ENCODE data around the gene PVALEF. TPM values are rescaled to one million over a fixed set of nuclear protein-coding genes. Genes with fewer than 3 reads are reported as not detected.

PVALEF gene
- total and polyA plus RNA-seq, 2 of the 8 experiments (the other 6 are each of a cell fraction or from before 2014, with no cell fraction given), result 0.03 TPM; not detected in 1

DNA sequence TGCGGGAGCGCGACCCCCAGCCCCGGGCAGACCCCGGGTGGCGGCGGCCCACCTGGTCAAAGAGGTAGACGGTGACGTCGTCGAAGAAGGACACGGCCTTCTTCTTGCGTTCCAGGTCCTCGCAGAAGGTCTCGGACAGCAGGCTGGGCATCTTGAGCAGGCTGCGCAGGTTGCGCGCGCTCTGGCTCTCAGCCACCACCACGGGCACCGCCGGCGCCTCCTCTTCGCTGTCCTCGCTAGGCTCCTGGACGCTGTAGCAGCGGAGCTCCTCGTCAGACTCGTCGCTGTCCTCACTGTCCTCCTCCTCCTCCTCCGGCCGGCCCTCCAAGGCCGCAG is 45.2 kb upstream of the PVALEF start:
- peak overlapping the region in 1 of 4 experiments; percentile 66; a peak in 1 of 8 replicates for H3K4me3 ChIP-seq (ENCODE audit: extremely low read depth in 1 of 4, insufficient read depth in 2 of 4, low read depth in 3 of 4, low read length in 4 of 4)
- TF ChIP-seq RAD21 (IDR thresholded peaks at IDR 0.05 in 1 of 2, conservative IDR thresholded peaks at IDR 0.05 in 1 of 2; ENCODE audit: low read depth in 2 of 2, low read length in 2 of 2) (no peak), TAF1 (IDR thresholded peaks at IDR 0.05; ENCODE audit: low read depth, low read length) (no peak), CREB1 (IDR thresholded peaks at IDR 0.05) (no peak), TEAD4 (IDR thresholded peaks at IDR 0.05; ENCODE audit: low read depth, low read length) (no peak), USF2 (IDR thresholded peaks at IDR 0.05; ENCODE audit: low read length) (no peak), SIRT6 (IDR thresholded peaks at IDR 0.05; ENCODE audit: low read length) (no peak), E2F6 (IDR thresholded peaks at IDR 0.05) (no peak), ATF2 (IDR thresholded peaks at IDR 0.05; ENCODE audit: low read length) (no peak), GTF2F1 (IDR thresholded peaks at IDR 0.05; ENCODE audit: borderline replicate concordance, low read depth, low read length) (no peak), SRF (IDR thresholded peaks at IDR 0.05; ENCODE audit: low read depth, low read length) (no peak)

More for the DNA sequence above, 45.2 kb upstream of the PVALEF start:
- peak overlapping the region; percentile 92; the same call in 1 of the 2 replicates for H4K8ac ChIP-seq (ENCODE audit: extremely low read depth, insufficient read depth, low read length)
- no peak overlapping the region for H3K14ac ChIP-seq (ENCODE audit: insufficient read length)
- DNase-seq (ENCODE audit: low read depth in 1 of 2, low spot score in 2 of 2) (no peak), FAIRE-seq (no peak)
- H4K5ac ChIP-seq (ENCODE audit: insufficient read length, low read depth, low read length), result no peak overlapping the region
- no peak overlapping the region for H3K27ac ChIP-seq (ENCODE audit: low read depth, low read length)
- H2BK120ac ChIP-seq (replicated peaks; ENCODE audit: low read depth, low read length), result no peak overlapping the region
- peaks cover 0 to 16% (median 6%) of the 10 kb centered on the region in 4 experiments; a peak in 5 of 7 replicates for H3K4me1 ChIP-seq (replicated peaks in 1 of 4; ENCODE audit: control insufficient read depth in 3 of 4, insufficient read depth in 4 of 4, low read length in 3 of 4)
- no peak overlapping the region for H2BK20ac ChIP-seq (ENCODE audit: low read length)
- ChIA-PET CTCF (ENCODE audit: partially characterized antibody) (interaction anchor here (0.7 to 5.0 kb wide), 17 partner anchors 10 to 132 kb away, joined by 3 to 24 read pairs (median 4); no protein-coding TSS in a partner anchor), POLR2A (ENCODE audit: partially characterized antibody) (interaction anchor here (2.3 kb wide), 1 partner anchor 393 kb away, joined by 8 read pairs; the partner anchor contains the start of gene ACTG1)
- H2BK12ac ChIP-seq (ENCODE audit: low read depth, low read length), result peak overlapping the region; percentile 27; the same call in 1 of the 2 replicates
- H3K56ac ChIP-seq (replicated peaks; ENCODE audit: insufficient read length, low read depth, low read length), result no peak overlapping the region
- no peaks in the 10 kb centered on the region for H3K36me3 ChIP-seq (ENCODE audit: control insufficient read depth in 2 of 4, insufficient read depth in 4 of 4, low read length in 3 of 4)
- H3K79me2 ChIP-seq (ENCODE audit: control insufficient read depth in 1 of 2, insufficient read depth in 2 of 2, low read length in 2 of 2), result no peaks in the 10 kb centered on the region
- H2BK5ac ChIP-seq (ENCODE audit: low read depth, low read length), result 0 out of 2 replicates have a peak overlapping the region, but pooled peaks have one; percentile 52
- no peak overlapping the region for H2AK5ac ChIP-seq (ENCODE audit: low read depth, low read length)
- H3K9ac ChIP-seq (replicated peaks in 1 of 4; ENCODE audit: extremely low read depth in 1 of 4, low read depth in 3 of 4, low read length in 3 of 4), result no peak overlapping the region; a peak in 2 of 7 replicates
- no peak overlapping the region for H3K23ac ChIP-seq (ENCODE audit: insufficient read length)
- peaks cover 0 to 1% of the 10 kb centered on the region in 2 experiments for H4K20me1 ChIP-seq (replicated peaks in 1 of 2; ENCODE audit: control insufficient read depth in 1 of 2, insufficient read depth in 2 of 2, low read length in 2 of 2)
- H3K18ac ChIP-seq (ENCODE audit: extremely low read depth, low read length), result no peak overlapping the region
- H2AFZ ChIP-seq (ENCODE audit: low read length), result no peak overlapping the region
- H3K9me3 ChIP-seq (ENCODE audit: insufficient read depth in 2 of 2, low read depth in 1 of 2, low read length in 1 of 2), result no peaks in the 10 kb centered on the region
- no peak overlapping the region for H3K4me2 ChIP-seq (ENCODE audit: insufficient read depth in 1 of 2, low read depth in 2 of 2, low read length in 2 of 2)
- H2BK15ac ChIP-seq (ENCODE audit: low read length), result no peak overlapping the region
- peak overlapping the region; percentile 74 for H4K91ac ChIP-seq (replicated peaks; ENCODE audit: insufficient read length, low read length)
- H3K4ac ChIP-seq (replicated peaks; ENCODE audit: insufficient read length, low read depth, low read length), result peak overlapping the region; percentile 69
- H3K23me2 ChIP-seq (ENCODE audit: low read depth, low read length), result peaks cover 3% of the 10 kb centered on the region; the same call in 1 of the 2 replicates
- WGBS, 2 experiments (ENCODE audit: extremely low coverage in 1 of 2, insufficient coverage in 1 of 2, insufficient read length in 1 of 2, insufficient replicate concordance in 2 of 2, low coverage in 1 of 2, low lambda C conversion rate in 2 of 2, missing lambda C conversion rate in 1 of 2), result 92% methylated on average over 26 of the region's 33 CpGs; no CpG with 5 or more reads in 1 of the 2 experiments
- no peaks in the 10 kb centered on the region; the same call in 1 of the 2 replicates for H3K79me1 ChIP-seq (ENCODE audit: low read depth, low read length)
- H3K27me3 ChIP-seq (replicated peaks in 1 of 4; ENCODE audit: control insufficient read depth in 3 of 4, extremely low read depth in 1 of 4, insufficient read depth in 3 of 4, low read length in 3 of 4), result peaks cover 0 to 11% (median 7%) of the 10 kb centered on the region in 4 experiments; a peak in 3 of 7 replicates
